Muscle layer of colon (tissue), 2 donors: Measurements from ENCODE around the gene KCTD2.
A peak's percentile ranks its signal among the peaks of the same experiment; 100 is the strongest.
"Not testable (repeated sequence)": the region's sequence is repeated elsewhere in the genome, so short reads cannot be mapped to it uniquely, and the experiment has no call there.

Experiments
- H3K27ac ChIP-seq: one replicate; pipeline ENCODE4 v1.7.0; 2013; ENCODE audit warnings: low read depth, mild to moderate bottlenecking, low read length, moderate library complexity
- H3K27me3 ChIP-seq, 2 donors: one replicate each; pipeline ENCODE4 v1.7.0; 2013; ENCODE audit warnings: low read length in 2 of 2, mild to moderate bottlenecking in 2 of 2; ENCODE audit not compliant: insufficient read depth in 2 of 2, control insufficient read depth in 1 of 2
- H3K36me3 ChIP-seq: one replicate; pipeline ENCODE4 v1.7.0; 2013; ENCODE audit warnings: mild to moderate bottlenecking, low read length; ENCODE audit not compliant: insufficient read depth
- H3K4me1 ChIP-seq: one replicate; pipeline ENCODE4 v1.7.0; 2013; ENCODE audit warnings: mild to moderate bottlenecking, low read length; ENCODE audit not compliant: insufficient read depth
- H3K4me3 ChIP-seq, 2 donors: one replicate each; pipeline ENCODE4 v1.7.0; 2013; ENCODE audit warnings: low read length in 2 of 2, low read depth in 1 of 2, mild to moderate bottlenecking in 1 of 2, moderate library complexity in 1 of 2
- H3K9ac ChIP-seq: one replicate; pipeline ENCODE4 v1.7.0; 2013; ENCODE audit warnings: low read length
- H3K9me3 ChIP-seq: one replicate; pipeline ENCODE4 v1.7.0; 2013; ENCODE audit warnings: mild to moderate bottlenecking, low read length
- donor health status: abdominal sarcoma.
- donor health status: Adenocarcinoma of cecum.

Gene KCTD2

DNA sequence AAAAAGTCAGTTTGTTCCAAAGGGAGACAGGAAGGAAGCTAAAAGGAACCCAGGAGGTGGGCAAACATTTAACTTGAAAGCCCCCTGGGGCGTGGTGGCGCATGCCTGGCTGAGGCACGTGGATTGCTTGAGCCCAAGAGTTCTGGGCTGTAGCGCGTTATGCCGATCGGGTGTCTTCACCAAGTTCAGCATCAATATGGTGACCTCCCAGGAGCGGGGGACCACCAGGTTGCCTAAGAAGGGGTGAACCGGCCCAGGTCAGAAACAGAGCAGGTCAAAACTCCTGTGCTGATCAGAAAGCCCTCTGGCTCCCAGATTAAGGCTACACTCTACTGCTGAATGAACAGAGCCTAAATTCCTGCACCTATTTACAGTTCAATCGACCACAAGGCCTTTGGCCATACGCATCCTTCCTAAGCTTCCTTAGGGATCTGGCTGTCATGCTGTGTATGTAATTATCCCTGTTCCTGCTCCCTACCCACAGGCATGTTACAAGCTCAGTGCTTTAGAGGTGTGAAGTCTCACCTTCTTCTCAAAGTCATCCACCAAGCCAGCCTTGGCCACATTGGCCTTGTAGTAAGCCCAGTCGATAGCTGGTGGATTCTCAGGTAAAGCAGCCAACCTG, 5.3 kb upstream of the KCTD2 start:
- Histone ChIP-seq H3K36me3 (peaks cover 42% of the 10 kb centered on the region), H3K27ac (no peak overlapping the region), H3K4me3 (no peak overlapping the region), H3K27me3 (no peaks in the 10 kb centered on the region), H3K4me1 (no peaks in the 10 kb centered on the region), H3K9me3 (no peaks in the 10 kb centered on the region), H3K9ac (no peak overlapping the region)

DNA sequence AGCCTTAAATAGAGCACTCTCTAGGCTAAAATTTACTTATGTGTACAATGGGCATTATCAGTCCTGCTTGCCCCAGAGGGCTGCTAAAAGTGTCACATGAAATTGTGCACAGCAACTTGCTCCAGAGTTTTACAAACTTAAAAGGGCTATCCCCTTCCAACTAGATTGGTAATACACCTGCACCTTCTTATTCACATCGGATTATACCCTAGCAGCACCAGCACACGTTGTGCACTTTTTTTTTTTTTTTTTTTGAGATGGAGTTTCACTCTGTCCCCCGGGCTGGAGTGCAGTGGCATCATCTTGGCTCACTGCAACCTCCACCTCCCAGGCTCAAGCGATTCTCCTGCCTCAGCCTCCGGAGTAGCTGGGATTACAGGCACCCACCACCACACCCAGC, 3.2 kb upstream of the KCTD2 start:
- H3K27ac ChIP-seq, H3K9ac ChIP-seq, H3K4me3 ChIP-seq, H3K27me3 ChIP-seq, H3K9me3 ChIP-seq: not testable (repeated sequence)
- Histone ChIP-seq H3K36me3 (peaks cover 36% of the 10 kb centered on the region), H3K4me1 (peaks cover 12% of the 10 kb centered on the region)

DNA sequence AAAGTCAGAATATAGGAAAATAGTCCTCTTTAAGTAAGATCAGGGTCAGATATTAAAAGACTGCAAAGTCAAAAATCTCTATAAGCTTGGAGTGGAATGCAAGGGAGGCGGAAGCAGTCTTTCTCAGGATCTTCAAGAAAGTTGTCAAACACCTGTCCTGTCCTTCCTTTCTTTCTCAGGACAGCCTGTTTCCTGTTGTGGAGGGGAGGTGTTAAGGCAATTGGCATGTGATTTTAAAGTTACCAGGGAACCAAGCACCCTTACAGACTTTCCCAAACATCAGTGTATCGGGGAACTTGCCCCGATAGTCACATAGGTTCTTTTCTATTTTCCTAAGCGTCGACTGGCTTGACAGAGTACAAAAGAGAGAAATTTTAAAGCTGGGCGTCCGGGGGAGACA, 2.3 kb upstream of the KCTD2 start:
- no peaks in the 10 kb centered on the region for H3K9me3 ChIP-seq
- H3K9ac ChIP-seq = no peak overlapping the region
- H3K36me3 ChIP-seq = peaks cover 27% of the 10 kb centered on the region
- H3K4me1 ChIP-seq = peaks cover 16% of the 10 kb centered on the region
- no peak overlapping the region for H3K4me3 ChIP-seq
- no peak overlapping the region for H3K27ac ChIP-seq
- no peaks in the 10 kb centered on the region for H3K27me3 ChIP-seq

DNA sequence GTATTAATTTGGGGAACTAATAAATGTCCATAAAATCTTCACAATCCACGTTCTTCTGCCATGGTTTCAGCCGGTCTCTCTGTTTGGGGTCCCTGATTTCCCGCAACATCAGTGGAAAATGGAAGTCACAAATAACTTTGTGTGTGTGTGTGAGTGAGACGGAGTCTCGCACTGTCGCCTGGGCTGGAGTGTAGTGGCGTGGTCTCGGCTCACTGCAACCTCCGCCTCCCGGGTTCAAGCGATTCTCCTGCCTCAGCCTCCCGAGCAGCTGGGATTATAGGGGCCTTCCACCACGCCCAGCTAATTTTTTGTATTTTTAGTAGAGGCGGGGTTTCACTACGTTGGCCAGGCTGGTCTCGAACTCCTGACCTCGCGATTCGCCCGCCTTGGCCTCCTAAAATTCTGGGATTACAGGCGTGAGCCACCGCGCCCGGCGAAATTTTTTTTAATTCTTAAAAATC, 1.0 kb upstream of the KCTD2 start:
- Histone ChIP-seq H3K36me3 (peaks cover 14% of the 10 kb centered on the region), H3K4me3 (peak overlapping the region; percentile 80 to 93), H3K9ac (peak overlapping the region; percentile 82), H3K4me1 (peaks cover 16% of the 10 kb centered on the region), H3K27ac (peak overlapping the region; percentile 97)
- not testable (repeated sequence) for H3K27me3 ChIP-seq, H3K9me3 ChIP-seq

DNA sequence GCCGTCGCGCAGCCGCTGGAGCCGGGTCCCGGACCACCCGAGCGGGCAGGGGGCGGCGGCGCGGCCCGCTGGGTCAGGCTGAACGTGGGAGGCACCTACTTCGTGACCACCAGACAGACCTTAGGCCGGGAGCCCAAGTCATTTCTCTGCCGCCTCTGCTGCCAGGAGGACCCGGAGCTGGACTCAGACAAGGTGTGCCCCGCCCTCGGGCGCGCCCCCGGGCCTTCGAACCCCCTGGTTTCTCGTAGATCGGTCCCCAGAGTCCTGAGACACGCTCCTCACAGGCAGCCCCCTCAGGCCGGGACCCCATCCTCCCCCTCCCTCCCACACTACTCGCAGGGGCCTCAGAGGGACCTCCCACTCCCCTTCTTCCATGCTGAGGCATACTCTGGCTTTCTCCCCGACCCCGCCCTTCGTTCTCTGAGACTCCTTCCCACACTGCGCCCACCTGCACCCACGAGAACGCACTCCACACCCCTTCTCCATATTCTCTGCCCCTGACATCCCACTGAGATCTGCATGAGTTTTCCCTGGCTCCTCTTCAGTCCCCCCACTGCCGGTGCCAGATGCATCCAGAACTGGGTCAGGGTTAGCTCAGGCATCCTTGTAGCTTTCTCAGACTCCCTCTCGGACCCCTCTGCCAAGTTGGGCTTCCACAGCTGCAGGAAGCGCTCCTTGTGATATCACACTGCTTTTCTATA, 523 bp downstream of the KCTD2 start:
- Histone ChIP-seq H3K4me1 (peaks cover 16% of the 10 kb centered on the region), H3K27ac (peak overlapping the region; percentile 93), H3K9ac (peak overlapping the region; percentile 35)

DNA sequence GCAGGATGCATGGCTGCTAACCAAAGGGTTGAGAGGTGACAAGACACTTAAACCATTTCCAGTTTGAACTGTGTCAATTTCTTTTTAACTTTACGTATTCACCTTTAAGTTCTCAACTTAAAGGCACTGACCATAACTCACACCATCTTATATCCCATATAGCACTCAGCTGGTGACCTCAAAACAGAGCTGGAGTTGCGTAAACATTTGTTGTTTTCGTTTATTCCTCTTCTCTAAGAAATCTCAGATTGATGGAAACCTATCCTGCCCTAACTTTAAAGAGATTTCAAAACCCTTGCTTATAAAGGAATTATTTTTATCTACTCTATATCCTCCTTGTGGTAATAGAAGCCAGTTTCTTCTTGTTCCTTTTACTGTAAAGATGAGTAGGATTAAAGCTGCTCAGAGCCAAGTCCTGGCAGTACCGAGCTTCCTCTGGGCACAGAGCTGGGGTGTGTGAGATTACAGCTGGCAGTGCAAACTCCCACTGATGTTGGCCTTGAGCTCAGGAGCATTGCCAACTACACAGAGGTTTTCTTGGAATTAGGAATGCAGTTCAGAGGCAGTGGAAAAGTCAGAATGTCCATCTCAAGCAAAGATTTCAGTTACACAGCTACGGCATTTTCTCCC, 1.3 kb downstream of the KCTD2 start:
- Histone ChIP-seq H3K9me3 (no peaks in the 10 kb centered on the region), H3K36me3 (peaks cover 5% of the 10 kb centered on the region), H3K27me3 (no peaks in the 10 kb centered on the region), H3K27ac (peak overlapping the region; percentile 93), H3K9ac (peak overlapping the region; percentile 35), H3K4me1 (peaks cover 16% of the 10 kb centered on the region), H3K4me3 (peak overlapping the region; percentile 73 to 83)

More for the DNA sequence above, 523 bp downstream of the KCTD2 start:
- Histone ChIP-seq H3K36me3 (no peaks in the 10 kb centered on the region), H3K27me3 (no peaks in the 10 kb centered on the region), H3K4me3 (peak overlapping the region; percentile 73 to 83), H3K9me3 (no peaks in the 10 kb centered on the region)

DNA sequence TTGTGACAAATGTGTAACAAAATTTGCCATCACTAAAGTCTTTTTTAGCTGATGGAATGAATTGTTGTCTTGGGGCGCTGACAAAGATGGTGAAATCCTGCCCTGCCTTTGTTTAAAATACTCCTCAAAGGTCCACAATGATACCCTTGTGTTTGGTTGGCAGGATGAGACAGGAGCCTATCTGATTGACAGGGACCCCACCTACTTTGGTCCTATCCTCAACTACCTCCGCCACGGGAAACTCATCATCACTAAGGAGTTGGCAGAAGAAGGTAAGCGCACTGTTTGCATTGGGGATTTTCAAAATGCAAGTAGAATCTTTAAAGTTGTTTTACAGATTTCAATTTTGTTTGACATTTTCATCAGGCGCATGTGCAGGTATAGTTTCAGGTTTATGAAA, 2.0 kb downstream of the KCTD2 start:
- H3K9me3 ChIP-seq = no peaks in the 10 kb centered on the region
- H3K27ac ChIP-seq = peak overlapping the region; percentile 93
- no peak overlapping the region for H3K9ac ChIP-seq
- no peaks in the 10 kb centered on the region for H3K27me3 ChIP-seq
- H3K4me3 ChIP-seq = no peak overlapping the region
- peaks cover 10% of the 10 kb centered on the region for H3K36me3 ChIP-seq
- peaks cover 16% of the 10 kb centered on the region for H3K4me1 ChIP-seq

DNA sequence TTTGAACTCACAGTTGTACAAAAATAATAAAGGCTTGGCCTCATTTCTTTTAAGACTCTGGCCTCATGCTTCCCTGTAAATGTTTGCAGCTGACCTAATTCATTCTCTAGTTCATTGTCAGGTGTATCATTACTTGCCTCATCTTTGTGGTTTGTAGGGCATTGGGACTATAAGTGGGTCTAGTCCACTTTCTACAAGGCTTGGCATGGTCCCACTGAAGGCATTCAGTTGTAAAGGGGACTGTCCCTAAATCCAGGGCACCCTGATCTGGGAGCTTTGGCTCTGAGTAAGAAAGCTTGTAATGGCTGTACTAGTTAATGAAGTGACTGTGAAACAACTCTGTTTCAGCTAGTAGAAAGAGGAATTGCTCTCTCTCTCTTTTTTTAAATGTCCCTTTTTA, 2.7 kb downstream of the KCTD2 start:
- Histone ChIP-seq H3K9me3 (no peaks in the 10 kb centered on the region), H3K4me3 (no peak overlapping the region), H3K27me3 (no peaks in the 10 kb centered on the region), H3K36me3 (peaks cover 12% of the 10 kb centered on the region), H3K4me1 (peaks cover 16% of the 10 kb centered on the region), H3K27ac (no peak overlapping the region), H3K9ac (no peak overlapping the region)

DNA sequence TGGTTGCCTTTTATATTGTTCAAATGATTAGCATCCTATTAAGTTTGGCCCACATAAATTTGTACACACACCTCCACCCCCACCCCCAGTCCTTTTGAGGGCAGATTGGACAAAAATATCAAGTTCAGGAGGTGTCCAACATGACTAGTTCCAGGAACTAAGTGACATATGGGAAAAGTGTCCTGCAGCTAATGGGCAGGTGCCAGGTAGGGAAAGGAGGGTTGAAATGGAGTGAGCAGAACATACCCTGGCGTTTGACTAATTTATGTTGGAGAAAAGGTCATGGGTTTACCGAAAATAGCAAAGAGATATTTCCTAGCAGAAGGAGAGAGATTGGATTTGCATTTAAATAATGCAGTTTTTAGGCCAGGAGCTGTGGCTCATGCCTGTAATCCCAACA, 4.9 kb downstream of the KCTD2 start:
- peaks cover 12% of the 10 kb centered on the region for H3K36me3 ChIP-seq
- no peaks in the 10 kb centered on the region for H3K27me3 ChIP-seq

DNA sequence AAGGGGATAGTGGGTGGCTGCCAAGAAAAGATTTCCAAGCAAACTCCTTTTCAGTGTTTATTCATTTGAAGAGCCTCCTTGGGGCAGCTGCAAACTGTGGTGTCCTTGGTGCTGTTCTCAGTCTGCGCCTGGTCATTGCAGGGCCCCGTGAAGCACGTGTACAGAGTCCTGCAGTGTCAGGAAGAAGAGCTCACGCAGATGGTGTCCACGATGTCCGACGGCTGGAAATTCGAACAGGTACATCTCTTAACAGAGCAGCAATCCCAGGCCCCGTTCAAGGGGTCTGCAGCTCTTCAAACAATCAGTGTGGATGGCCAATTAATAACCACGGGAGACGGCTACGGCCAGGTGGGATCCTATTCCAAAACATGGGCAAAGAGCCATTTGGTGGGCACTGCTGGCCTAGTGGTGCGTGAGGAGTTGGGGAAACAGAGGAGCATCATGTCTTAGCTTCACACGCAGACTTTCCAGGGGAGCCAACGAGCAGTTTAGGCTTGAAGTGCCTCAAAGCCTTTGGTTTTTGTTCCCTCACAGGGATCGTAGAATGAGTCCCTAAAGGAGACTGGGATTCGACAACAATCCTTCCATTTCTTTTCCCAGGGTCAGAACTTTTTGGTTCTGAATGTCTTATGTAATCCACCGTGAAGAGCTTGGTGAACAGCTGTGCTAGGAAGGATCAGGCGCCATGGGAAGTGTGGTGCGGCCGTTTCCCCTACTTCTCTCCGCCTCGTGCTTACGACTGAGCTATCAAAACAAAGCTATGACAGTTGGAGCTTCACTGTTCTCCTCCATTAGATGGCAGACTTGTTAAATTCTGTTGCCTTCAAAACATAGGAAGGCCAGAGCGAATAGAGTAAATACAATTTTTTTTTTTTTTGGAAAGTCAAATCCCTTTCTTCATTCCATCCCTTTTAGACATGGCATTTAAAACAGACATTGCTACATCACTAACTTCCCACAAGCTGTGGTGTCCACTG, 12.6 kb downstream of the KCTD2 start:
- no peaks in the 10 kb centered on the region for H3K9me3 ChIP-seq
- H3K27me3 ChIP-seq = no peaks in the 10 kb centered on the region
- peaks cover 13% of the 10 kb centered on the region for H3K4me1 ChIP-seq
- no peak overlapping the region for H3K4me3 ChIP-seq
- peak overlapping the region; percentile 30 for H3K9ac ChIP-seq
- H3K36me3 ChIP-seq = peaks cover 40% of the 10 kb centered on the region
- peak overlapping the region; percentile 2 for H3K27ac ChIP-seq

More for the DNA sequence above, 4.9 kb downstream of the KCTD2 start:
- Histone ChIP-seq H3K9ac (no peak overlapping the region), H3K9me3 (no peaks in the 10 kb centered on the region), H3K27ac (no peak overlapping the region), H3K4me1 (peaks cover 16% of the 10 kb centered on the region), H3K4me3 (no peak overlapping the region)
